GM18868 (cell line): Measurements from ENCODE around the gene INPP5D.
"Not testable (repeated sequence)": the region's sequence is repeated elsewhere in the genome, so short reads cannot be mapped to it uniquely, and the experiment has no call there.

Source experiments
- ATAC-seq: cut with Tn5 transposase; IDR thresholded peaks from one replicate; pipeline ENCODE4 v1.9.1; 2021; ENCODE audit warnings: mild to moderate bottlenecking, moderate library complexity; ENCODE audit not compliant: unreplicated experiment

Gene INPP5D

DNA sequence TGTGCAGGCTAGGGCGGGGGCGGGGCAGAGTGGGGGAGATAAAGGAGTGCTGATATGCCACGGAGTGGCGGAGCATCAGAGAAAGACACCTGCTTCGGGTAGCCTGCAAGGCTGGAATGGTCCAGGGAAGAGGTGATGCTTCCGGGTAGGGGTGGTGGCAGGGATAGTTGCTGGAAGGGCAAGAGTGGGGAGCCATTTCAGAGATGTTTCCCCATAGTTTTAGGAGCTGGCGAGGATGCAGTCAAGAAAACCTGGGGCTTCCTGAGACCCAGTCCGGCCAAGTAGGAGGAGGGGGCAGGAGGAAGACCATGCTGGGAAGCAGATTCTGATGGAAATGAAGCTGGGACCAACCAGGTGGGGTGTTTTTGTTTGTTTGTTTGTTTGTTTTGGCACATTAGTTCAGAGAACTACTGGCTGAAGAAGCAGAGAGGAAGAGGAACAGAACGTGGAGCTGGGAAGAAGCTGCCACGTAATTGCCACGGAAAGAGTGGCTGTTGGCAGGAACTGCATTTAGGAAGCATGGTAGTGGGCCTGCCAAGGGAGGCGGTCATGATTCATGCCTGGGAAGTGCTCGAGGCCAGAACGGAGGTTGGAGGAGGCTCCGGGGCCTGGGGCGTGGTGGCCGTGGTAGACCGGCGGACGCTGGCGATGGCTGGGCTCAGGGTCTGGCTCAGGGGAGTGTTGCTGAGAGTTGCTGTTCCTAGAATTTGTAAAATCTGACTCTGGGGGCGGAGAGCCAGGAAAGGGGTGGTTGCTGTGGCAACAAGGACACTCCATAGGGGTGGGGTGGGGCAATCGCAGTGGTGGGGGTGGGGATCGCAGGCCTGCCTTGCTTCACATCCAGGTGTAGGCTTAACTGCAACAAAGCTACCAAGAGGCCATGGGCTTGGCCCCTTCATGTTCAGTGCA lies 8.6 kb upstream of the INPP5D start:
- ATAC-seq: no peak

GRCh38 chr2:233052517-233052916 lies 7.6 kb upstream of the INPP5D start:
- not testable (repeated sequence) for ATAC-seq

DNA sequence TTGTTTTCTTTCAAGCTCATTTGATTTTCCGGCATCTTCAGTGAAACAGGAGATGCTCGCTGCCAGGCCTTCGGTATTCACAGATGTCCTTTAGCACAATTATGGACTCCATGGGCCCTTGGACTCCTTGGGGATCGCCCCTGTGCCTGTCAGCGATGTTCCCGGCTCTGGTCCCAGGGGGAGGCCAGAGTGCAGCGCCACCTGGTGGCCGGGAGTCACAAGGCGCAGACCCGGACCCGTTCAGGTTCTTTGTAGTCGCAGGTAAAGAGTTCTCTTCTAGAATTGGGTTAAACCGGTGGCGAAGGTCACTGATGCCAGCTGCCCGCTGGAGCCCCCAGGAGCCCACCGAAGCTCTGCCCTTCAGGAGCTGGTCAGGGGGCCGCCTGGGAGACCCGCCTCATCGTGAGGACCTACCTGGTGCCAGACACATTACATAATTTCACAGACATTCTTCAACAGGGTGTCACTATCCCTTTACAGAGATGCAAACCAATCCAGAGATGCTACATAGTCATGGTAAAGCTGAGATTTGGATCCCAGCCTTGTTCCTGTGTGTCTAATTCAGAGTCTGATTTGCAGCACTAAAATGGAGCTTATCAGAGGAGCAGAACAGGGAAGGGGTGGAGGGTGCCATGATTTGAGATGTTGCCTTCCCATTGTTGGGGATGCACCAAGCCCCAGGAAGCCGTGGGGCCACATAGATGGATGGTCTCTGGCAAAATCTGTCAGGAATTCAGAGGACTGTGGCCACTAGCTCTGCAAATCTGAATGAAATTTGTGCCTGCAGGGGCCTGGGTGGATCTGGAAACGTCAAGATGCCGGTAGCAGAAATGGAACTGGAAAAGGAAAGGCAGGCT lies 6.0 kb upstream of the INPP5D start:
- no peak for ATAC-seq

GRCh38 chr2:233055362-233055761 lies 4.8 kb upstream of the INPP5D start:
- no peak for ATAC-seq

GRCh38 chr2:233056961-233057605 lies 3.1 kb upstream of the INPP5D start:
- ATAC-seq: no peak

GRCh38 chr2:233058717-233059546 lies 1.2 kb upstream of the INPP5D start:
- ATAC-seq: no peak

- ATAC-seq: no peak
Measured at GRCh38 chr2:233059547-233059796, 670 bp upstream of the INPP5D start.

DNA sequence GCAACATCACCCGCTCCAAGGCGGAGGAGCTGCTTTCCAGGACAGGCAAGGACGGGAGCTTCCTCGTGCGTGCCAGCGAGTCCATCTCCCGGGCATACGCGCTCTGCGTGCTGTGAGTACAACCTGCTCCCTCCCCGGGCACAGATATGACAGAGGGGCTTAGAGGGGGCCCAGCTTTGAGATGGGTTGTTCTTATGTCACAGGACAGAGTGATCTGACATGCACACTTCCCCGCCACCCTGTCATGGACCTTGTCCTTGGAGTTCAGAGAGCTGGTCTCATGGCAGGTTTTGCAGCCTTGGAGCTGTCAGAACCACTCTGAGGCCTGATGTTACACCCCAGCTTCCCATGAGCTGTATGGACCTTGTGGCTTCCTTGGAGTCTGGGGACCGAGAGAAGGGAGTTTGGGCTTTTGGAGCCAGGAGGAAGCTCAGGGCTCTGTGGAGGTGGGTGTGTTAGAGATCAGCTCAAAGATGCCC lies 398 bp downstream of the INPP5D start:
- no peak for ATAC-seq

- ATAC-seq: peak; percentile 30
Measured at GRCh38 chr2:233060980-233061590, 943 bp downstream of the INPP5D start.

DNA sequence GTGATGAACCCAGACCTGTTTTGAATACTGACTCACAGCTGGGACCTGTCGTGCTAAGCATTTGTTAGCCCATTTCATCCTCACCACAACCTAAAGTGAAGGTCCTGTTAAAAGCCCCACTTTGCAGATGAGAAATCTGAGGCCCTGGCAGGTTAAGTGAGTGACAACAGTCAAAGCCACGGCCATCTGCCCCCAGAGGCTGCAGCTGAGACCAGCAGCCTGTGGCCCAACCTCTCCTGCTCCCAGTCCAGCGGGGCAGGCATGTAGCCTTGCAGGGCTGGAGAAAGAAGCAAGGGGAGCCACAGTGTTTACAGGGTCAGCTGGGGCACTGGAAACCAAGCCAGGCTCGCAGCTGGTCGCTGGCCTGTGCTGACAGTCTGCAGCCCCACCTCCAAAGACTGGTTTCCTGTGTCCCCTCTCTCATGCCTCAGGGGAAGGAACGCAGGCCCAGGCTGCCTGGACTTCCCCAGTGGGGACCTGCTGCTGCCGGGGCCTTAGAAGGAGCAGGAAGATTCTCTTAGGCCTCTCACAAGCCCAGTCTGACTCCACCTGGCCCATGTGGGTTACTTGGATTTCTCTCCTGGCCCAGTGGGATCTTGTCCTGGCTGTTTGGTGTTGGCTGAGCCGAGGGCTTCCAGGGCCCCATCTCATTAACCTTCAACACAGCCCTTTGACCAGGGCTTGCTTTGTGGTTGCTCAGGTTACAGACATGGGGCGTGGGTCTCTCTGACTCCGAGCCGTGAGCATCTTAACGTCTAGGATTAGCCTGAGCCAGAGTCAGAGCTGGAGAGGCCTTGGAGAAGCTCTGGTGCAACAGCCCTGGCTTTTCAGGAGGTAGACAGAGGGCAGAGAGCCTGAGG lies 1.7 kb downstream of the INPP5D start:
- peak; percentile 28 for ATAC-seq

- ATAC-seq: no peak
Measured at GRCh38 chr2:233062451-233062850, 2.3 kb downstream of the INPP5D start.

DNA sequence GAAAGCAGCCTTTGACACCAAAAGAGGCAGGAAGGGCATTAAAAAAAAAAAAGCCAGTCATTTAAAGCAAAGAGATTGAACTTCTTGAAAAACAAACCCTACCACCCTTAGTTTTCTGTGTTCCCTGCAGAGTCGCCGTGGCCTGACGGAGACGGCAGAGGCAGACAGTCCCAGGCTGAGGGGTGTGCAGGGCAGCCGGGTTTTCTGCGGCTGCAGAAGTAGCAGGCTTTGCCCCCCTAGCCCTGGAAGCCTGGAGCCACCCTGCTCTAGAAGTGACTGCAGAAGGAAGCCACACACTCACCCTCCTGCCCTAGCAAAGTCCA lies 2.8 kb downstream of the INPP5D start:
- ATAC-seq: no peak

DNA sequence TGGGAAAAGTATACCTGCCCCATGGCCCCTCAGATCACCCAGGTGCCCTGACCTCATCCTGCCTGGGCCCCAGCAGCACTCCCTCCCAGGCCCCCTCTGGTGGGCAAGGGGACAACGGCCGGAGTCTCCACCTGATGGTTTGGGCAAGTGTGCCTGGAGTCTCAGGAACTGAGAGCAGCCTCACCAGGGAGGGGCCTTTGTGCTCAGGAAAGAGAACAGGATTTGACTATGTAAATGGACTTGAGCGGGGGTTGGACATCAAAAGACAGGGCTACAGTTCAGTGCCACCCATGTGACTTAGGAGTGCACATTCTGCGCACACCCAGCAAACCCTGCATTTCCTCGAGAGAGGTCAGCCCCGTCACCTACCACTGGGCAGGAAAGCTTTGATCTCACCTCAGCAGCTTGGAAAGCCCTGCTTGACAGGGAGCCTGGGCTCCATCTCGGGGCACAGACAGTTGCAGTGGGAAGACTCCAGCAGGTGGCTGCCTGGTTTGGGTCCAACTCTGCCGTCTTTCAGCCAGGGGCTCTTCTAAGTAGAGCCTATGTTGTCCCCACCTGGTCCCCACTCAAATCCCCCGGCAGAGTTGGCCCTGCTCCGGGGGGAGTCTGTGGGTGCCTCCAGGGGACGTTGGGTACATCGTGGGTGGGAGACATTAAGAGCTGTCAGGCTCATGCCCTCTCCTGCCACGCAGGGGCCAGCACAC lies 3.3 kb downstream of the INPP5D start:
- peak; percentile 43 for ATAC-seq

GRCh38 chr2:233063976-233064411 lies 3.9 kb downstream of the INPP5D start:
- ATAC-seq: no peak

DNA sequence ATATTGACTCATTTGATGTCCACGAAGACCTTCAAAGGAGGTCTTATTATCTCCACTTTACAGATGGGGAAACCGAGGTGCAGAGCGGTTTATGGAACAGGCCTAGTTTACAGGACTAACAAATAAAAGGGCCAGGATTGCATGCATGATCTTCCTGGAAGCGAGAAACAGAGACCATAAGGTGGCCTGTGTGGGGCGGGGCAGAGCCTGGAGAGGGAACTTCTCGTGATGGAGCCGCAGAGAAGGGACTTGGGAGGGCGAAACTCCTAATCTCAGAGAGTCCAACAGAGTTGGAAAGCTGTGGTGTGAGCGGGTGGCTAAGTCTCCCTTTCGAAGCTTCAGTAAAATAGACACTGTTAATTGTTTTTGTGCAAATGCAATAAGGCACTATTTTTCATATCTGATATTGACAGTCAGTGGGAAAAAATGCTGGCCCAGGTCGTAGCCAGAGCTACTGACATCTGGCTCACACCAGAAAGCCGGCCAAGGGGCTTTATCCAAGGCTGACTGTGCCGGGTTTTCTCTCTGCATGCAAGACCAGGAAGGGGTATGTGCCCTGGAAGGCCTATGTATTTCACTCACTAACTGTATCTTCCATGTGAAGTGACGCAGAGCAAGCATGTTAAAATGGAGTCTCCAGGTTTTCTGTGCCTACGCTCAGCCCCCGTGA lies 4.5 kb downstream of the INPP5D start:
- no peak for ATAC-seq

- not testable (repeated sequence) for ATAC-seq
Measured at GRCh38 chr2:233065200-233065589, 5.1 kb downstream of the INPP5D start.

GRCh38 chr2:233065954-233066470 lies 5.9 kb downstream of the INPP5D start:
- no peak for ATAC-seq
